ENCODE measurements around the gene DACH2.

The DACH2 gene

GRCh38 chrX:86829786-86830185 lies 681.5 kb downstream of the DACH2 start:
- DNase-seq = no peak

GRCh38 chrX:86830685-86831084 lies 682.4 kb downstream of the DACH2 start:
- no peak for DNase-seq

GRCh38 chrX:86845101-86845500 lies 696.9 kb downstream of the DACH2 start:
- no peak for DNase-seq

Data from stimulated activated CD4-positive, alpha-beta T cell treated with anti-CD3 and anti-CD28 coated beads, Interleukin-2, amount 100 ng/mL, for 24 hours (primary cell).